HG03159 (cell line): ENCODE measurements around the gene HSD11B2.

Experiments used
- ATAC-seq: cut with Tn5 transposase; IDR thresholded peaks from one replicate; pipeline ENCODE4 v1.9.1; 2021; ENCODE audit warnings: mild to moderate bottlenecking, moderate library complexity; ENCODE audit not compliant: unreplicated experiment

Gene HSD11B2

DNA sequence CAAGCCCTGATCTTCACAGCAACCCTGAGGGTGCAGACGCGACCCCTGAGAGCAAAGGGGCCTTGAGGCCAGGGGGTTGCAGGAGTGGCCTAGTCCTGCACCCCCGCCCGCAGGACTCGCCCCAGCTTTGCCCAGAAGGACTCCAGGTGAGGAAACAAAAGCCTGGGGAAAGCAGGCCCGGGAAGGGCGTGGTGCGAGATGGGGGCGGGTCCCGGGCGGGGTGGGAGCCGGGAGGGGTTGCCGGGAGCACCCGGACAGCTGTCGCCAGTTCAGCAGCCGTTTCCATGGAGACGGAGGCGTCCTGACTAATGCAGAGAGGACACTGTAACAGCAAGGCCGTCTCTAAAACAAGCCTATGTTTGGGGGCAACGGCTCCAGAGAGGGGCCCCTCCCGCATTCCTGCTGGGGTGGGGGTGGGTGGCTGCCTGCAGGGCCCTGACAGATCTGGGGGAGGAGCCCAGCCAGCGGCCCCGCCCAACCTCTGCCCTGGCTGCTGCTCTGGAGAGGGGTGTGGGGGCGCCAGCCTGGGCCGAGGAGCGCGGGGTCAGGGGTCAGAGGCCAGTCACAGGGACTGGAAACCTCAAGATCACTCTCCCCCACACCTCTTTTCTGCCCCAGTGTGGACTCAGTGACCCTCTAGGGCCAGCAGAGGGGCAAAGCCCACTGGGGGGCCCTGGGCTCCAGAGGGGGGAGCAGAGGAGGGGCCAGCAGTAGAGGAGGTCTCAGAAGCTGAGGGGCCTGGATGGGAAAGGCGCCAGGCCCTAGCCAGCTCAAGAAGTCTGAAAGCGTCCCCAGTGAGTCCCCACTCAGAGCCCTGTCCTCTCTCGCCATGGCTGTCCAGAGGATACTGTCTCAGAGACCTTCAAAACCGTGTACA is 34.5 kb upstream of the HSD11B2 start:
- no peak for ATAC-seq

DNA sequence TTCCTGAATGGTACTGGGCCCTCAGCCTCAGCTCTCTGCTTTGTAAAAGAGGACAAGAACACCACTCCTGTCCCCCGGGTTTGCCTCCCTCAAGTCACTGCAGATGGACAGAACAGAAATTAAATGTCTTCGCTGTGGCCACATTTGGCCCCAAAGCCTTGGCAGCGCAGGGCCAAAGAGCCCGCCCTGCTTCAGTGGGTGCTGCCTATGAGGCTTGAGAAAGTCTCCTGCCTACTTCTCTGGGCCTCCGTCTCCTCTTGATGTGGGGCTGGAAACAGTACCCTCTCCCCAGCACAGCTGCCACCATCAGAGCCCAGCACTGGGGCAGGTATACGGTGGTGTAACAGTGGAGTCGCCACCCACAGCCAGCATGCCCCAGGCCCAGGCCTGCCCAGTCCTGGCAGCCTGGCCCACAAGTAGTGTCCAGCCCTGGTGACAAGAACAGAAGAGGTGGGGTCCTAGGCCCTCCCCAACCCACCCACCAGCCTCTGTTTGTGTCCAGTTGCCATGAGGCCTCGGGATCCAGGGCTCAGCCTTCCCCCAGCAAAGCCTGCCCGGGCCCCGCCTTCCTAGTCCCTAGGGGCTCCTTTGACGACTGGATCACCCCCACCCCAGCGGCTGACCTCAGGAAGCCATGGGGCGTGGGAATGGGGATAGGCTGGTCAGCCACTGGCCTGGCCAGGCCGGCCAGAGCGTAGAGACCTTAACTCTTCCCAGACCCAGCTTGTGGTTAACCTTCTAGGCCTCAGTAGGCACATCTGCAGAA is 33.7 kb upstream of the HSD11B2 start:
- ATAC-seq: no peak

DNA sequence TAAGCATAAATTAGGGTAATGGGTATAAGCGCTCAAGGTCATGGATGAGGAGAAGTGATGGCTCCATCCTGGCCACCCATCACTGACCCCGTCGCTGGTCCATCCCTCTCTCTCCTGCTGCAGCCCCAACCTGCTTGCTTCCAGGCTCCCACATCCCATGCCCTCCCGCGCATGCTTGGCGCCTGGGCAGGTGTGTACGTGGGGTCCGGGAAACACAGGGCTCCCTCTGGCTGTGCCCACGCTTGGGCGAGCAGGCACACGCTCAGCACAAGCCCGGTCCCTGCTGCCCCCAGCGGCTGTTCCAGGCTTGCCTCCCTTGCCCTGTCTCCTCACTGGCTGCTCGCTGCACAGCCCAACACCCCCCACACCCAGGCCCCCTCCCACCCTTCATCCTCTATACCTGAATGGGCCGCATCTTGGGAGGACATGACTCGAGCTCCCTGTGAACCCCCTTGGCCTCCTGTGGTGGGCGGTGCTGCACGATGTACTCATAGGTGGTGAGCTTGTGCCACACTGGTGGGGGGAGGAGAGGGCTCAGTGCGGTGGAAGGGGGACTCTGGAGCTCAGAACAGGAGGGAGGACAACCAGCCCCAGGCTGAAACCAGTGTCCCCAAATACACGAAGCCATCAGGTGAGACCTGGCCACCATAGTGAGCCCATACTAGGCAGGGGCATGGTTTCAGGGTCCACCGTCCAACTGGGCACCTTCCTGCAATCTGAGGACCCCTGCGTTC is 32.9 kb upstream of the HSD11B2 start:
- no peak for ATAC-seq

DNA sequence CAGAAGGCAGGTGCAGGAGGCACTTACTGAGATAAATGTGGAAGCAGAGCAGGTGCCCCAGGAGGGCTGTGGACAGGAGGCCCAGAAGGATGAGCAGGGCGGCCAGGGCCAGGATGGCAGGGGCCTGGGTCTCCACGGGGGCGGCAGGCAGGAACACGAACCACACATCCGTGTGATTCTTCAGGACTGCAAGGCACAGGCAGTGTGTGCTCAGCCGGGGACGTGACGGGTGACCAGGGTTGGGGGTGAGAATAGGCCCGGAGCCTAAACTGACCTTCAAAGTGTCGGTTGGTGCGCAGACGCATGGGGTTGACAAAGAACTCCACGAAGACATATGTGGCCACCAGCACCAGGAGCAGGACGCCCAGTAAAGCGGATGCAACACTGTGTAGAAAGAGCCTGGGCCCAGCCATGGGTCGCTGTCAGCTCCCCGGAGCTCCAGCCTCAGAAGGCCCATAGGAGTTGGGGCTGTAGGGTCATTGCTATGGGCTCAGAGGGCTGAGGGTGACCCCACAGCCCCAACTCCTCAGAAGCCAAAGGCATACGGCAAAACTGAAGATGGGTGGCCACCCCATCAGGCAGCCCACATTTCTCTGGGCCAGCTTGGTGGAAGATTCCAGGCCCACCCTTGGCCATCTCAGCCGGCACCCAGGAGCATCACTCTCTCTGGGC is 32.2 kb upstream of the HSD11B2 start:
- ATAC-seq: no peak

DNA sequence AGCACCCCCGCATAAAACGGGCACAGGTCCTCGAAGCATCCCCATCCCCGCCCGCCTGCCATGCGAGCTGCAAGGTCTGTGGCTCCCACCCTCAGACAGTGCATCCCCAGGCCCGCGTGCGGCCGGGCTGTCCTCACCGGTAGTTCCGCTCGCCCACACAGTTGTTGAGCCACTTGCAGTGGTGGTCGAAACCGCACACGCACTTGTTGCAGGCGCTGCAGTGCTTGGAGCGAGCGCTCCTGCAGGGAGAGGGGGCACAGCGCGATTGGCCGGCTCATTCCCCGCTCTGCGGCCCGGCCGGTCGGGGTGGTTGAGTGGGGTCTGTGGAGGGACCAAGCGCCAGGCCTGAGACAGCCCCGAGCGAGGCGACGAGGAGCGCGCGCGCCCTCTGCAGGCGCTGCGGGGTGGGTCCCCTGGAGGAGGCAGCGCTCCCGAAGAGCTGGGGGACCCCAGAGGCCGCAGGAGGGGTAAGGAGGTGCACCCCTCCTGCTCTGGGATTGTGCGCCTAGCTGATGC is 31.6 kb upstream of the HSD11B2 start:
- ATAC-seq: no peak

DNA sequence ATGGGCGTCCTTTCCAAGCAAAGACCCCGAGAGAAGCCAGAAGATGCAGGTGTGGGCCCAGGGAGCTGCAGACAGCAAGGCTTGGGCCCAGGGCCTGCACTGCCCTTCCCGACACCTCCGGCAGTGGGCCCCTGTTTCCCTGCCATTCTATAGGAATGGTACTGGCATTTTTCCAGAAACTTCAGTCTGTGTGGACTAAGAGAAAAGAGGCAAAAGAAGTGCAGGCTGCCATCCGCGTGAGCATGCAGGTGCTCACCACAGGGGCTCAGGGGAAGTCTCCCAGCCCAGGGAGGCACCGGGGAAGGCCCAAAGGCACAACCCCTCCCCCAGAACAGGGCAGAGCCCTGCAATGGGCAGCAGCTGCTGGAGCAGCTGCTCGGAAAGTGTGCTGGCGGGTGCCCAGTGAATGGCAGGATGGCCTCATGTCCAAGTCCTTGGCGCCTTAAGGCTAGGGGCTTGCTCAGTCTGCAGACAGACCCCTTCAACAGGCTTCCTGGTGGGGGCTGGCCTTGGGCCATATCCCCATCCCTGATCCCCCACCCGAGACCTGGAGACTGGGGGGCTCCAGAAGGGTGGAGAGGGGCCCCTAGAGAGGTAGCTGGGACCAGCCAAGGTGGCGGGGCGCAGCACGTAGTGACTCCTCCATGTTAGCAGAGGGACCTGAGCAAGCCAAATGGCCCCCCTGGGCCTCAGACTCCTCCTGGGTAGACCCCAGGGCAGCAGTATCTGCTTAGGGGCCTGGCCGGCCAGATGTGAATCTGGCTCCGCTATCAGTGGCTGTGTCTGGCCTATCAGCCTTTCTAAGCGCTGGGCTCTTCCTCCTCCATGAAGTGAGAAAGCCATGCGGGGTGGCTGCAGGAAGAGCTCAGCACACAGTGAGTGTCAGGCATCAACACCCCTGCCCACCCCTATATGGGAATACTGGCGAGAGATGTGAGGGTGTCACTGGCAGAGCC is 30.9 kb upstream of the HSD11B2 start:
- no peak for ATAC-seq

DNA sequence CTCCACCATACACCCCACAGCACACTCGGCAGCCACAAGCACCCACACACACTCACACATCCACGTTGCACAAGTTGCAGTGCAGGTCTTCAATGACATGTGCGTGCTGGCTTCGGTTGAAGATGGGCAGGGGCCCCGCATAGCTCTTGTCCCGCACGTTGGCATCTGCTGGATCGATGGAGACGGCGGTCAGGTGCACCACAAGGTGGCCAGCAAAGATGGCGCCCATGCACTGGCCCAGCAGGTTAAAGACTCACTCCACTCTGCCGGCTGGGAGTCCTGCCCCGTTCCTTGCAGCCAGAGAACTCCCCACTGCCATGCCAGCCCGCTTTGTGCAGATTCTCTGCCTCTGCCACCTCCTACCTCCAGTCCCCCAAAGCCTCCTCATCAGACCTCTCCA is 30.0 kb upstream of the HSD11B2 start:
- ATAC-seq: no peak

DNA sequence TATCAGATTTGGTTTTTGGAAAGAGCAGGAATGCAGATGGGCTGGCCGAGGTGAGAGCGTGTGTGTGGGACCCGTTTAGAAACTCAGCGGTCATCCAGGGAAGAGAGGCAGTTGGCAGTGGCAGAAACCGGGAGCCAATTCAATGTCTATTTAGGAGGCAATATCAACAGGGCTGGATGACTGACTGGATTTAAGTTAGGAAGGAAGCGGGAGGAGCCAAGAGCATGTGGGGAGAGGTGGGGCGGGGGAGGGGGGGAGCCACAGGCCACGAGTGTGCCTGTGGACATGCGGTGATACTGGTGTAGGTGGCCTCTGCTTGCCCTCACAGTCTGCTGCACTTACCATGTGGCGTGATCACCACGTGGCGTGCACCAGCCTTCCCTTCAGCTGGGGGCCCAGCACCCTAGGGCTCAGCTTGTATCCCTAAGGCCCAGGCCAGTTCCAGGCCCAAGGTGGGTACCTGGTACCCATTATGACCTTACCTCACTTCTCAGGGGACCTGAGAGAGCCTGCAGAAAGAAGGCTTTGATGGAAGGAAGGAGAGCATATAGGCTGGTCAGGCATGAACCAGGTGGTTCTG is 26.9 kb upstream of the HSD11B2 start:
- no peak for ATAC-seq

DNA sequence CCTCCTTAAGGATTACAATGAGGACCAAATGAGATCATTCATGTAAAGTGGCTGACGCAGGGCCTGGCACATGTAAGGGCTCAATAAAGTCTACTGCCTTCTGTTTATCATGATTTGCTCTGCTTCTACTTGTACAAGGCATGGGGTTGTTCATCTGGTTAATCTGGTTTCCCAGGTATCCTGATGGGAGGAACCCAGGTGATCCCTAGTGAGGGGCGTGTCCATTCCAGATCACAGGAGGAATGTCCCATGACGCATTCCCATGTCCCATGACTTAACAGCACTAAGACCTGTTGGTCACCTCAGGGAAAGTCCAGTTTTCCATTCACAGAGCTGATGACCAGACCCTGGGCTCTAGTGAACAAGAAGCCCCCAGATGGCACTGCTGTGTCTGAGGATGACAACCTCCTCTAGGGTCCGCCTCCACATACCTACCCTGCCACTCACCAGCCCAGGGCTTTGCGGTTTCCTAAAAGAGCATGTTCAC is 26.1 kb upstream of the HSD11B2 start:
- no peak for ATAC-seq

DNA sequence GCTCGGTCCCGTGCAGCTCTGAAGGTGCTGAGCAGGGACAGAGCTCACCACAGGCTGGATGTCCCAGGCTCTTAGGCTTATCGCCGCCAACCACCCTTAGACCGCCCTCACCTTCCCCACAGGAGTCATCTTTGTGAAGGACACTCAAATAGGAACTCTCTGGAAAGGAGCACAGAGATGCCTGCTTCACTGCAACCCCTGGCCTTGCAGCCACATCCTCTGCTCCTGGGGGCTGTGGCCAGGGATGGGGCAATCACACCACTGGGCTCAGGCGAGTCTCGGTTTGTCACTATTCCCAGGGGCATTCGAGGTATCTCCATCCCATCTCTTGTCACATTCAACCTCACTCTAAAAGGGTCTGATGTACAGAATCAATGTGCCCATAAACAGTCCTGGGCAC is 25.6 kb upstream of the HSD11B2 start:
- no peak for ATAC-seq

DNA sequence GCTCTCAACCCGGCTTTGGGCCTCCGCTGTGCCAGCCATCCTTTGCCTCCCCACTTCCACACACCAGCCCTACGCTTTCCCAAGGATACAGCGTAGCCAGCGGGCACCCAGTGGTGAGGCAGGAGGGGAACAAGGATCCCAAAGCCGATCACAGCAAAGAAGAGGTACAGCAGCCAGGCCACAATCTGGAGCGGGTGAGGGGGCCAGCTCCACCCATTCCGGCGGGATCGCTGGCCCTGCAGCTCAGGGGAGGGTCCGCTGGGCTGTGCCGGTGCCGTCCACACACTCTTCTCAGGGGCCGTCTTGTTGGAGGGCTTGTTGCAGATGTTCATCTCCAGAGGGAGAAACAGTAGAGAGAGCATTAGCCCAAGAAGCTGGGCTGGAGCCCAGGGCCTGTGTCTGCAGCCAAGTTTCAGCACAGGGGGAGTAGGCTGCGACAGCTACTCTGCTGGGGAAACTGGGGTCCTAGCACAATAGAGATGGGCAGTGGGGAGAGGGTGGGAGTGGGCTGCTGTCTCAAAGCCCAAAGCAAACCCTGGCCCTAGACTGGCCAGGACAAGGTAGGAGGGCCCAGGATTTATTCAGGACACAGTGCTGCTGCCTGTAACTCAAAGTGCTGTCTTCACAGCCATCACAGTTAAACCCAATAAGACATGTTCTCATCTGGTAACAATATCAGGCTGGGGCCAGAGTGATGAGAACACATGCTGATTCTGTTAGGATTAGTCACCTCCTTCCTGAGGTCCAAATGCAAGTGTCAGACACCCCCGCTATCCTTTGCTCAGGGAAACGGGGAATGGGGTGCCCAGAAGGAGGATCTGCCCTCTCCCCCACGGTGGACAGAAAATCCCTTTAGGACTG is 24.6 kb upstream of the HSD11B2 start:
- ATAC-seq: no peak

DNA sequence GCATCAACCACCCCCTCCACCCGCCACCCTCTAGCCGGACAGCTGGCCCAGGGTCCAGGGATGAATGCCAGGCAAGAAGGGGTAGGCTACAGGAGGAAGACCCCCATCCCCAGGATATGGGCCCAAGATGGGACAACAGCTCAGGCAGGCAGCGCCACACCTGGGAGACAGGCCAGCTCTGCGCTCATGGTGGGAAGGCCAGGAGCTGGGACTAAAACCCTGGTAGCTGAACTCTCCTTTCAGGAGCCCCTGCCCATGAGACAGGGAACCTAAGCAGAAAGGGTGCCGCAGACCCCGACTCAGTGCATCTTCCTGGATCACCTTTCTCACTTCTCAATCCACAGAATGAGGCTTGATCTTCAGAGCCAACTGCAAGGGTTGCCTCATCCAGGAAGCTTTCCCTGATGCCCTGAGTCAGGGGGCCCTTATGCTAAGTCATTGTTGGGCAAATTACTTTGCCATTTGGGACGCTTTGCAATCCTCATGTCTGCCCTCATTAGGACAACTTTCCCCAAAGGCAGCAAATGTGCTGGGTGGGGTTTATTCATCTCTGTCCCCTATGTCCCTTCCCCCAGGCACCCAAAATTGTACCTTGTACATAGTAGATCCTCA is 23.6 kb upstream of the HSD11B2 start:
- ATAC-seq: no peak

DNA sequence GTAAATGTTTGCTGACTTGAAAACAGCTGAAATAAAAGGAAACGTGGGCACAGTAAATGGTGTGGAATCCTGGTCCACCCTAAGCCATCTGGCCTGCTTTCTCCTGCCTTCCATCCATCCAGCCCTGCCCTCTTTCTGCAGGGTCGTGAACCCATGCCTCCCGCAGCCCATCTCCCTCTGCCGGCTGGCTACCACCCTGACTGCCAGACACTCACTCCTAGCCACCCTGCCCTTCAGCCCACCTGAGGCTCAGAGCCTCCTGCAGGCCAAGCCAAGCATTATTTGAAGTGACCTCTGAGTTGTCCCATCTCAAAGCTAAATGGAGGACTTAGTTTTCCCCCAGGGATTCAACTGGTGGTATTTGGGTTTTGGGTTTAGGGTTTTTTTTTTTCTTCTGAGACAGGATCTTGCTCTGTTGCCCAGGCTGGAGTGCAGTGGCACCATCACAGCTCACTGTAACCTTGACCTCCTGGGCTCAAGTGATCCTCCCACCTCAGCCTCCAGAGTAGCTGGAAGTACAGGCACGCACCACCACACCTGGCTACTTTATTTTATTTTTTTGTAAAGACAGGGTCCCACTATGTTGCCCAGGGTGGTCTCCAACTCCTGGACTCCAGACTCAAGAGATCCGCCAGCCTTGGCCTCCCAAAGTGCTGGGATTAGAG is 23.0 kb upstream of the HSD11B2 start:
- ATAC-seq: no peak

DNA sequence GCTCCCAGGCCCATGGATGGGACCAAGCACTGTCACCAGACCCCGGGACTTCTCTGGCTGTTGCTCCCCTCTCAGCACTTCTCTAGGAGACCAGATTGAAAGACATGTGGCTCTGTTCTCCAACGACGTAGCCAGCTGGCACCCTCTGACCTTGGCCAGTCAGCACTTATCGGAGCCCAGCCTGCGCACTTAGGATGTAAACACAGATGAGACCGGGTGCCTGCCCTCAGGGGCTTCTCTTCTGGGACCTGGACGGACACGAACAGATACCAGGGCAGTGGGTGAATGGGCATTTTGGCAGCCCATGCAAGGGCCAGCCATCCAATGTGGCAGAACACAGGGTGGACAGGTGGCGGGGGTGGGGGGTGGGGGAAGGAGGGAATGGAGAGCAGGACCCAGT is 21.3 kb upstream of the HSD11B2 start:
- no peak for ATAC-seq

DNA sequence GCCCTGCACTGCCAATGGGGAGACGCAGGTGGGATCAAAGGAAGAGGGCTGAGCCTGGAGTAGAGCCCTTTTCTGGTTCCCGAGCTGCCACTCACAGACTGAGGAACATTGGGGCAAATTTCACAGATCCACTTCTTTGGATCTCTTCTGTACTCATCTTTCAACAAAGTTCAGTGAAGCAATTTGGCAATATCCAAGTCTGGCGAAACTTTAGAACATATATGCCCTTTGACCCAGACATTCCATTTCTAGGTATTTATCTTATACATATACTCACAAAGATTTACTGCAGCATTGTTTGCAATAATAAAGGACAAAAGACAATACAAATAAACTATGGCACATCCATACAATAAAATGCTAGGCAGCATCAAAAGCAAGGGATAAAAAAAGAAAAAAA is 19.6 kb upstream of the HSD11B2 start:
- no peak for ATAC-seq

DNA sequence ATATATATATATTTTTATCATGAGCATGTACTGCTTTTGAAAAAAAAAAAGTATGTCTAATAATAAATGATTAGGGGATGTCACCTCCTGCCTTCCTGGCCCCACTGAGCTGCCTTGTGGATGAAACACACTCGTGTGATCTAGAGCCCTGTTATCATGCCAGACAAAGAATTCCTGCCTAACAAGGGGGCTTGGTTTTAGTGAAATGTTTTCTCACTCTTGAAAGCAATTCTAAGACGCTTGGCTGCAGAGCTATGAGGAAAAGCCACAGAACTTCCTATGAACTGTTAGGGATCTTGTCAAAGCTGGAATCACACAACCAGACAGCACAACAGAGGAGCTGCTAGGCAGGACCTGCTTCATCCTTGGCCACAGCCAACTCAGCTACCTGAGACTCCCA is 18.6 kb upstream of the HSD11B2 start:
- no peak for ATAC-seq
